ENCODE data around the gene CYP4F22.
"Not testable (repeated sequence)": the region's sequence is repeated elsewhere in the genome, so short reads cannot be mapped to it uniquely, and the experiment has no call there.

CYP4F22 gene

GRCh38 chr19:15508035-15508710 is at the start of gene CYP4F22:
CYP4F22 (plus strand) TSS chr19:15508525; CDS start chr19:15525337, 16,812 bp downstream.
- no peak for DNase-seq

DNA sequence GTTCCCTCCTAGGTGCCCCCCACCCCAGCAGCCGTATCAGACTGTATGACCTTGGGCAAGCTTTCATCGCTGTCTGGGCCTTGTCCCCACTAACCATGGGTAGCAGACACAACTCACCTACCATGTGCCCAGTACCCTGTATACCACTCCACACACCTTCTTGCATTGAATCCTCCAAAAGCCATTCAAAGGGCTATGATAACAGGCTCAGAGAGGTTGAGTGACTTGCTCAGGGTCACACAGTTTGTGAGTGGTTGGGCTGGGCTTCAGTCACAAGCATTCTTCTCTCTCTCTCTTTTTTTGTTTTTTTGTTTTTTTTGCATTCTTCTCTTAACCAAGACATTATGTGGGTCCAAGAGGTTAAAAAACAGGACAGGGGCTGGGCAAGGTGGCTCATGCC is 46.6 kb upstream of the CYP4F22 start:
- DNase-seq: no peak

DNA sequence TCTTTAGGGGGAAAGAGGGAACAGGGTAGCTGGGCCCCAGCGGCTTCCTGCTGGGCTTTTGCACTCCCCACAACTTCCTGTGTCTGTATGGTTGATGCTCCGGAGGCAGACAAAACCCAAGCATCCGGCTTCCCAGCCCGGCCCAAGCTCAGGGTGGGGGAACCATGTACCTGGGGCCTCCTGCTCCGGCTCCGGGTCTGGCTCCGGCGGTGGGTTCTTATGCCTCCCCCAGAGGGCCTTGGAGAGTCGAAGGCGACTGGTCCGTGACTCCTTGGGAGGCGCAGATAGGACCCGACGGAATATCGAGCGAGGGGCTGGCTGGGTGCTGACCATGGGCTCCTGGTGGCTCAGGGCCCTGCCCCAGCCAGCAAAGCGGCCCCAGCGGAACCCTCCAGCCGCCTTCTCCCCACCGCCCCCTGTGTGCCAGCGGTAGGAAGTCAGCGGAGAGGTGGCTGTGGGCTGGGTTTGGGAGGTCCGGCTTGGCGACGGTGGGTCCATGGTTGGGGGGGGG is 44.4 kb upstream of the CYP4F22 start:
- peak; percentile 77 for DNase-seq

DNA sequence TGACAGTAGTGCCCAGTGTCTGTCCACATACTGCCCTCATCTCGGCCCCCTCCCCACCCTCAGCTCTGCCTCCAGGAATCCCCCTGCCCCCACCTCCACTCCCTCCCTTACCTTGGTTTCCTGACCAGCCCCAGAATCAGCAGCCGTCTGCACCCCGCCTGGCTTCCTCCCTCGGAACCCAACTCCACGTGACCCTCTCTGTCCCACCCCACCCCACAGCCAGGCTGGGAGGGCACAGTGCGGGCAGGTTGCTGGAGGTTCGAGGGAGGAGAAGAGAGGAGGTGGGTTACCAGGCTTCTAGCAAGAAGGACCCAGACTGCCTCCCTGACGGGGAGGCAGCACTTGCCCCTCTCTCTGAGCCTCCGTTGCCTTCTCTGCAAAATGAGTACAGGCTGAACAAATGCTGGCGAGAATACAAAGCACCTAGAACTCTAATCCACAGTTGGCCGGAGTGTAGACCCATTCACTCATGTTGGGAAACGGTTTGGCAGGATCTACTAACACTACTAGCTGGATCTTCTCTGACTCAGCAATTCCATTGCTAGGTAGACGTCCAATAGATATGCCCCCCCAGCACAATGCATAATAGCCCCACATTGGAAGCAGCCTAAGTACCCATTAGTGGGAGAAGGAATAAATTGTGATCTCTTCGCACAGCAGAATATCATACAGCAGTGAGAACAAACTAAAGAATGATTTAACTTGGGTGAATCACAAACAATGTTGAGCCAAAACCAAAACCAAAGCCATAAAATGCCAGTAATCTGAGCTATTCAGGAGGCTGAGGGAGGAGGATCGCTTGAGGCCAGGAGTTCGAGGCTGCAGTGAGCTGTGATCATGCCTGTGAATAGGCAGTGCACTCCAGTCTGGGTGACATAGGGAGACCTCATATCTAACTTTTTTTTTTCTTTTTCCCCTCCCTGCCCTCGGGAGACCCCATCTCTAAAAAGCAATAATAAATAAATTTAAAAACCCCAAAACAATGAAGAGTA is 43.6 kb upstream of the CYP4F22 start, which contains the start of gene RASAL3:
RASAL3 (minus strand) TSS at position 151 of the 992 bp plus-strand sequence. CDS start 186 bp downstream, outside the sequence.
- DNase-seq: peak; percentile 64

- peak; percentile 74 for DNase-seq
Measured at GRCh38 chr19:15466851-15467733, 41.2 kb upstream of the CYP4F22 start.

DNA sequence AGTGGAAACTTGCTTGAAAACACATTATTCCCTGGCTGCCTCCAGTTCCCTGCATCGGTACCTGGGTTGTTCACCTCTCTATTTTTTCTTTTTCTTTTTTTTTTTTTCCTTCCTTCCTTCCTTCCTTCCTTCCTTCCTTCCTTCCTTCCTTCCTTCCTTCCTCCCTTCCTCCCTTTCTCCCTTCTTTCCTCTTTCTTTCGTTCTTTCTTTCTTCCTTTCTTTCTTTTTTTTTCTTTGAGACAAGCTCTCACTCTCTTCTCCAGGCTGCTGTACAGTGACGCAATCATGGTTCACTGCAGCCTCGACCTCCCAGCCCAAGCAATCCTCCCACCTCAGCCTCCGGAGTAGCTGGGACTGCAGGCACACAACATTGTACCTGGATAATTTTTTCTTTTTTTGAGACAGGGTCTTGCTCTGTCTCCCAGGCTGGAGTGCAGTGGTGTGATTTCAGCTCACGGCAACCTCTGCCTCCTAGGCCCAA is 40.6 kb upstream of the CYP4F22 start:
- DNase-seq: no peak

DNA sequence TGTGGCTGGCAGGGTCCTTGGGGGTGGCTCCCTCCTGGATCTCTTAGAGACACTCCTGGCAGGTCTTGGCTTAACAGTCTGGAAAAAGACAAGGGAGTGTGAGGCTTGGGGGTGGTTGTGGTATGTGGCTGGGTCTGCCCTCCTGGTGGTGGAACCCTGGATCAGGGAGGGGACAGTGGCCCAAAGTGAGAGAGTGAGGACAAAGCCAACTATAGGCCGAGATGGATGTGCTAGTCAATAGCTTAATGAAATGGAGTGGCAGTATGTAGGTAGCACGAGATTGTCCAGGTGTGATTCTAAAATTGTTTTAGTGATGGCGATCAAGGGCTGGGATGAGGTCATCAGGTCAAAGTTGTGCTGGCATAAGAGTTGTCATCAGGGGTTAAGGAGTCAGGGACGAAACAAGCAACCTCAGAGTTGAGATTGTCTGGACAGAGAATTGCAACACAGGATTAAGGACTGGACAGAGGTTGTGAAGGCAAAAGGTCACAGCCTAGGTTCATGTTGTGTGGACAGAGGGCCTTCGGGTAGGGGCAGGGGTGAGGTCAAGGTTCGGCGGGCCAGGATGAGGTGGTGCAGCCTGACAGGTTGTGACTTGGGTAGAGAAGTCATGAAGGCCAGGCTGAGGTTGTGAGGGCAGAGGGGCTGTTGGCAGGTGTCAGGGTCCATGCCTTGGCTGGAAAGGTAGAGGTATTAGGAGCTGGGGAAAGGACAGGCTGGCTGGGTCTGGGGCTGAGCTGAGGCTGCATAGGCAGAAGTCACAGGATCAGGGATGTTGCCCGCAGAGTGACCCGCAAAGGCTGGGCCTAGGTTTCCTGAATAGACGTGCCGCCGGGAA is 39.4 kb upstream of the CYP4F22 start:
- no peak for DNase-seq

DNA sequence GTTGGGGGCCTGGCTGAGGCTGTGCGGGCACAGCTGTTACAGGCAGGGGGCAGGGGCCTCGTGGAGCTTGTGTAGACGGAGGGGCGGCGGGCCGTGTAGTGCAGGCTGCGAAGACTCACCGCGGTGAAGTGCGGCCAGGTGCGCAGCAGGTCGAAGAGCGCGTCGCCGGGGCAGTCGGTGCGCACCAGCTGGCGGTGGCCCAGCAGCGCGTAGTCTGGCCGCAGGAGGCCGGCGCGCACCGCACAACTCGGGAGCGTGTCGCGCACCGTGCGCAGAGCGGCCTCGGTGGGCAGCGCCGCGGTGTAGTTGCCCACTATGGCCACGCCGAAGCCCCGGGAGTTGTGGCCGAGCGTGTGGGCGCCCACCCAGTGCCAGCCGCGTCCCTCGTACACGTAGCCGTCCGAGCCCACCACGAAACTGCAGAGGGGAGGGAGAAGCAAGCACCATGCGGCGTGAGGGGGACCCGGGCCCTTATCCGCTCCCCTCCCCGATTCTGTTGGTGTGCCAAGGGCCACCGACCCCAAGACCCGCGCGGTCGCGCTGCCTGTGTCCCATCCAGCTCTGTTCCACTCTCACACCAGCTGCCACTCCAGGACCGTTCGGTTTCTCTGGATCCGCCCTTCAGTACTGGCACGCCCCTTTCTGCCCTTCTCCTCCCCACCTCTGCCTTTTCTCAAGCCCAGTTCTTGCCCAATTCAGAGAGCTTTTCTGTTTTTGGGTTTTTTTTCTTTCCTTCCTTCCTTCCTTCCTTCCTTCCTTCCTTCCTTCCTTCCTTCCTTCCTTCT is 38.6 kb upstream of the CYP4F22 start:
- DNase-seq: peak; percentile 33

DNA sequence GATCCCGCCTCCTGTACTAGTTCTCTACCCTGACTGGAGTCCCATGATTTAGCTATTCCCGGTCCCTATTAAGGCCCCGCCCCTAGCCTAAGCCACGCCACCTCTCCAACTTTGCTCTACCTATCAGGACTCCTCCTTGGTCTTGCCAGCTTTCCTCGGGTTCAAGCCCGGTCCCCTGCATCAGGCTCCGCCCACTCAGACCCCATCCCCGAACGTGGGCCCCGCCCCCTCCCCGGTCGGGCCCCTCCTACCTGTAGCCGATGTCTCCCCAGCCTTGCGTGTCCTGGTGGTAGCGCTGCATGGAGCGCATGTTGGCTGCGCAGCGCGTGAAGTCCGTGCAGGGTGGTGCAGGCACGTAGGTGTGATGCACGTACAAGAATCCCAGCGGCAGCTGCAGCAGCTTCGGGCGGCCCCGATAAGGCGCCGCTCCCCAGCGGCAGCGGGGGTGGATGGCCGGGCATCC is 36.7 kb upstream of the CYP4F22 start:
- no peak for DNase-seq

DNA sequence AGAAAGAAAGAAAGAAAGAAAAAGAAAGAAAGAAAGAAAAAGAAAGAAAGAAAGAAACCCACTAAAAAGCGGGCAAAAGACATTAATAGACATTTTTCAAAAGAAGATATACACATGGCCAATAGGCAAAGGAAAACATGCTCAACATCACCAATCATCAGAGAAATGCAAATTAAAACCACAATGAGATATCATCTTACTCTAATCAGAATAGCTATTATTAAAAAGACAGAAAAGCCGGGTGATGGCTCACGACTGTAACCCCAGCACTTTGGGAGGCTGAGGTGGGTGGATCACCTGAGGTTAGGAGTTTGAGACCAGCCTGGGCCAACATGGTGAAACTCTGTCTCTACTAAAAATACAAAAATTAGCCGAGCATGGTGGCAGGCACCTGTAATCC is 34.5 kb upstream of the CYP4F22 start:
- DNase-seq: not testable (repeated sequence)

DNA sequence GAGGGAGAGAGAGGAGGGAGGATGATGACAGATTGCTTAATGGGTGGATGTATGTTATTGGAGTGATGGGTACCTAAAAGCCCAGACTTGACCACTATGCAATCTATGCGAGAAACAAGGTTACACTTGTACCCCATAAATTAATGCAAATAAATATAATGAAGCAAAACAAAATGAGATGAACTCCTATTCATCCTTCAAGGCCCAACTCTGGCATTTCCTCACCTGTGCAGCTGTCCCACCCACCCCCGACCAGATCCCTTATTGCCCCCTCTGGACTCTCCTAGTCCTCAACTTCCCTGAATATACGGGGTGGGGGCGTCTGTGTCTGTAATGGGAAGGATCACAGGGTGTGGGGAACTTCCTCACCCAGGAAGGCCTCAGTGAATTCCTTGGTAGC is 33.2 kb upstream of the CYP4F22 start:
- no peak for DNase-seq

DNA sequence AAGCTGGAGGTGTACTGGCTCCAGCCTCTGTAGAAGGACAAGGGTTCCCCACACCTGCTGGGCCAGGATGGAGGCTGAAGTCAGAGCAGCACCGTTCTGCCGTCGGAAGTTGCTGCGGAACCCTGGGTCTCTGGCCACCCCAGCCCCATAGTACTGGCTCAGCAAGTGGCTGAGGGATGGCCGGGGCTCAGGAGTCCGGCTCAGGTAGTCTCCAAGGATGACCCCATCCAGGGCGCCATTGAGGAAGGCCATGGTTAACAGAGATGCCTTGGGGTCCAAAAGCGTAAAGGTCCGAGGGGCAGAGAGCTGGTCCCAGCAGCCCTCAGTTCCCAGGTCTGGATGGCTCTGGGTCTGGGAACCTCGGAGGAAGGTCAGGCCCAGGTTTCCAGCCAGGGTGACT is 32.7 kb upstream of the CYP4F22 start:
- DNase-seq: no peak

DNA sequence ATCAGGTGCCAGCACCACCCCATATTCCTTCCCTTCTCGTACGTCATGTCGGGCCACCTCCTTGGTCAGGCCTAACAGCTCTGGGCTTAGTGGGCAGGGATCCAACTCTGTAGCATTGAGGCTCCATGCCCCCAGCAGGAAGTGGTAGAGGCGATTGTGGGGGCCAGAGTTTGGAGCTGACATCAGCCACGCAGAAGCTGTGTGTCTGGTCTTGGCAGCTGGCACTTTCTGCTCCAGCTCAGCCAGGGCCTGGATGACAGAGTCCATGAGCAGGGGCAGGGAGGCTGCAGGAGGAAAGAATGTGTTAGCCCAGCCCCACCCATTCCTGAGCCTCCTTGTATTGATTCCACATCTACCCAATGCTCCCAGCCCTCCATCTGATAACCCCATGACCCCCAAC is 32.0 kb upstream of the CYP4F22 start:
- no peak for DNase-seq

GRCh38 chr19:15479391-15480345 is 28.7 kb upstream of the CYP4F22 start, which contains the start of gene PGLYRP2:
PGLYRP2 (minus strand) TSS chr19:15479501; CDS start chr19:15479371, 130 bp downstream.
- no peak for DNase-seq

DNA sequence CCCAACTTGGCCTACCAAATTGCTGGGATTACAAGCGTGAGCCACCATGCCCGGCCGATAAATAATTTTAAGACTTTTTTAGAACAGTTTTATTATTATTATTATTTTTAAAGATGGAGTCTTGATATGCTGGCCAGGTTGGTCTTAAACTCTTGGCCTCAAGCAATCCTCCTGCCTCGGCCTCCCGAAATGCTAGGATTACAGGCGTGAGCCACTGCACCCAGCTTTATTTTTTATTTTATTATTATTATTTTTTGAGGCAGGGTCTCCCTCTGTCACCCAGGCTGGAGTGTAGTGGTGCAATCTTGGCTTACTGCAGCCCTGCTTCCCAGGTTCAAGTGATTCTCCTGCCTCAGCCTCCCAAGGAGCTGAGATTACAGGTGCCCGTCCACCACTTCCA is 27.3 kb upstream of the CYP4F22 start:
- DNase-seq: not testable (repeated sequence)

- not testable (repeated sequence) for DNase-seq
Measured at GRCh38 chr19:15485768-15486167, 22.6 kb upstream of the CYP4F22 start.

DNA sequence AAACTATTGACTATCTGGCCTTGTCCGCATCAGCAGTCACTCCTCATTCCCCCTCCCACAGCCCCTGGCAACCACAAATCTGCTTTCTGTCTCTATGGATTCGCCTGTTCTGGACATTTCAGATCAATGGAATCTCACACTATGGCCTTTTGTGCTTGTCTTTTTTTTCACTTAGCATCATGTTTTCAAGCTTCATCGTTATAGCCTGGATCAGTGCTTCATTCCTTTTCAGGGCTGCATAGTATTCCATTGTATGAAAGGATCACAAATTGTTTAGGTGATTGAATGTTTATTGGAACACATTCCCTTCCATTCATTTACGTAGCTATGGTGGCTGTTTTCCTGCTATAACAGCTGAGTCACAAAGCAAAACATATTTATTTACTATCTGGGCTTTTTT is 21.3 kb upstream of the CYP4F22 start:
- no peak for DNase-seq

DNA sequence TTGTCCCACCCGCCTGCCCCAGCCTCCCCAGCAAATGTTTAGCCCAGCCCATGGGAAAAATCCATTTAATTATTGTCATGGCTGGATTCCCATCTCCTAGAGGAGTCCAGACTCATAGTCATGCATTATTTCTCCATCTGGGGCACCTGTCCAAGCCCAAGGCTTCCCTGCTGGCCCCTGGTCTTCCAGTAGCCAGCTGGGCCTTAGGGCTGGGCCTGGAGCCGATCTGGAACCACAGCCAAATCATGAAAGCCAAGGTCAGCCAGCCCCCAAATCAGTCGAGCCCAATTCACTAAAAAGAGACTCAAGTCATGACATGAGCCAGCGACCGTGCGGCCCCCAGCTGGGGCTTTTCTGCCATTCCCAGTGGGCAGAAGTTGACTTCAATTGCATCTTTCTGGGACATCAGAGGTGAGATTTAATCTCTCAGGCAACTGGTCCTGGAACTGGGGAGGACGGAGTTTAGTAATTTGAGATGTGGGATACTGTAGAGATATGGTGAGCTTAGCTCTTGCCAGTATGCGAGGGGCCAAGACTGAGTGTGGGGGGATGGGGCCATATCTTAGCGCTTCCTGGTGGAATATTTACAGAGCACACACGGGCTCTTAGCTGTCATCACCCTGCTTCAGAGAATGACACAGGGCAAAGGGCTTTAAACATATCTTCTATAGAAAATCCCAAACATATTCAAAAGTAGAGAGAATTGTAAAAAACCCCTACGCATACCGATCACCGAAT is 19.7 kb upstream of the CYP4F22 start:
- no peak for DNase-seq

Measured in stimulated activated CD4-positive, alpha-beta T cell treated with anti-CD3 and anti-CD28 coated beads, Interleukin-4, amount 100 ng/mL, for 24 hours (primary cell).